ENCODE results near the gene ANO9. TPM values are rescaled to one million over a fixed set of nuclear protein-coding genes. Genes with fewer than 3 reads are reported as not detected.
"Not testable (repeated sequence)": the region's sequence is repeated elsewhere in the genome, so short reads cannot be mapped to it uniquely, and the experiment has no call there.

Gene ANO9
- total RNA-seq, 4 donors from 2014 or later: 0.79 to 3.6 (median 3.1) TPM

DNA sequence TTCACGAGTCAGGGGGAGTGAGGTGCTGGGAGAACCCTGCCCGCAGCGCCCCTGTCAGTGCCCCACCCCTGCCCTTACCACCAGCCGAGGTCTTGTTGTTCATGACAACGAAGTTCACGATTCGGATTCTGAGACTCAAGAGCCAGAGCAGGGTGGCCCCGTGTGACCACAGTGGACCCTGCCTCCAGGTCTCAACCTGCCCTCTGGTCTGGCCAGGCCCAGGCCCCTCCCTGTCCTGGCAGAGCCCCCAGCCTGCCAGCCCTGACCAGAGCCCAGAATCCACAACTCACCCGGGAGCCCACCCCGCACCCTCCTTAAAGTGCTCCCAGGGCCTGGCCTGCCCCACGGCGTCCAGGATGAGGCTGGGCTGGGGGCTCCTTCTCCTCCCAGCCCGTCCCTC, 9.9 kb downstream of the ANO9 start:
- ATAC-seq (ENCODE audit: low FRiP score) (no peak), DNase-seq (ENCODE audit: low spot score) (no peak)
- TF ChIP-seq CTCF (IDR thresholded peaks at IDR 0.05): no peak

DNA sequence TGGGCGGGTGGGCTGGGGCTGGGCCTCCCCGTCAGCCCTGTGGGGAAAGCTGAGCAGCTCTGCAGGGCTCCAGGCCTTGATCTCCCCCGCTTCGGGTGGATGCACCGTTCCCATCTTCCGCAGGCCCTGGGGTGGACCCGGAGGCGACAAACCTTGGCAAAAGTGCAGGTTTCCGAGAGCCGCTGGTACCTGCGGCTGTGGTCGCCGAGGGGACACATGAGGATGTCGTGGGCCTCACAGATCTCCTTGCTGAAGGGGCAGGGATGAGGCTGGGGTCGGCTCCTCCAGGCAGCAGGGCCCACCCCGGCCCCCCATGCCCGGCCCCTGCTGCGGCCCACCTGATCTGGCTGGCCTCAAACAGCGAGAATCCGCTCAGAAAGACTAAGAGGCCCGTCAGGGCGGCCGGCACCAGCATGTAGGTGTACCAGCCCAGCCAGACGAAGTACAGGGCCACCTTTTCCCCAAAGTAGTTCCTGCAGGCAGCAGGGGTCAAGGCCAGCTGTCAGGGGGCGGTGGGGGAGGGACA, 11.8 kb downstream of the ANO9 start:
- no peak for DNase-seq (ENCODE audit: low spot score)
- no peak for TF ChIP-seq CTCF (IDR thresholded peaks at IDR 0.05)
- no peak for ATAC-seq (ENCODE audit: low FRiP score)

DNA sequence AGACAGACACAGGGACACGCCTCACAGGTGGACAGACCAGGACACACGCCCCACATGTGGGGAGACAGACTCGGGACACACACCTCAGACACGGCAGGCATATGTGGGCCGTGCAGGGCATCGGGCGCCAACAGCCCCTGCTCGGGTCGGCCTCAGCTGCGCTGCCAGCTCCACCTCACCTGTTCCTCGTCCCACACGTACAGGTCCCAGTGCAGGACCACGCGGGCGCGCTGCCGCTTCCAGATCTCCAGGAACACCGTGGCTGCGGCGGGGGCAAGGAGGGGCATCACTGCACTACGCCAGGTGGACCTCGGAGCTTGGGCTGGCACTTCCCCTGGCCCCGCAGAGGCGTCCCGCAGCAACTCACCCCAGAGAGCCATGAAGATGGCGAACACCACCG, 12.4 kb downstream of the ANO9 start:
- ATAC-seq (ENCODE audit: low FRiP score) (no peak), DNase-seq (ENCODE audit: low spot score) (no peak)
- TF ChIP-seq CTCF (IDR thresholded peaks at IDR 0.05): no peak

DNA sequence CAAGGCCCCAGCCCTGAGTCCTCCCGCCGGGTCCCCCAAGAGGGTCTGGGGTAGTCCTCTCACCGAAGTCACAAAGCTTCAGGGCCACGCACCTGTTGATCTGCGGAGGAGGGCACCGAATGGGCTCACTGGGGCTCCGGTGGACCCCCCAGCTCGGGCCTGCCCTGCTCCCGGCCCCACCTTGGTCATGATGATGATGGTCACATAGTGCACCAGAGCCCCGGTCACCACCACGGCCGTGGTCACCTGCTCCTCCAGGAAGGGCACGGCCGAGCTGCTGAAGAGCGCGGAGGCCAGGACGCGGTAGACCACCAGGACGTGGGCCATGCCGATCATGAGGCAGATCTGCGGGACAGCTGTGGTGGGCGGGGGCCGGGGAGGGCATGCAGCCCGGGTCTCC, 13.5 kb downstream of the ANO9 start:
- TF ChIP-seq CTCF (IDR thresholded peaks at IDR 0.05): no peak
- no peak for ATAC-seq (ENCODE audit: low FRiP score)
- no peak for DNase-seq (ENCODE audit: low spot score)

GRCh38 chr11:426851-427250, 15.0 kb downstream of the ANO9 start:
- DNase-seq (ENCODE audit: low spot score): no peak
- TF ChIP-seq CTCF (IDR thresholded peaks at IDR 0.05): no peak
- no peak for ATAC-seq (ENCODE audit: low FRiP score)

DNA sequence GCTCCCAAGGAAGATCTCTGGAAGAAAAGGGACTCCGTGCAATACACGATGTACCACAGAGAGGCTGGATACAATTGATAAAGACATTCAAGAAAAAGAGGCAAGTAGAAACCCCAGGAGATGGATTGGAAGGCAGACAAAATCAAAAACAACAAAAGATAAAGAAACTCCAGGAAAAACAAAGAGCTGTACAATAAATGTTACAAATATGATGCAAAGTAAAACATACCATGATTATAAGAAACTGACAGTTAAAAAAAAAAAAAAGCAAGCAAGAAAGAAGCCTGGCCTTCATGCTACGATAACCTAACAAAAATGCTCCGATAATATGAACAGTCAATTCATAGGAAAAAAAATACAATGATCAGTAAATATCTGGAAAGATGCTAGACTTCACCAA, 16.5 kb downstream of the ANO9 start:
- no peak for TF ChIP-seq CTCF (IDR thresholded peaks at IDR 0.05)
- DNase-seq (ENCODE audit: low spot score): no peak
- ATAC-seq (ENCODE audit: low FRiP score): no peak

GRCh38 chr11:424766-425165, 17.0 kb downstream of the ANO9 start:
- ATAC-seq (ENCODE audit: low FRiP score): not testable (repeated sequence)
- DNase-seq (ENCODE audit: low spot score): peak; percentile 9

GRCh38 chr11:424232-424631, 17.6 kb downstream of the ANO9 start:
- DNase-seq (ENCODE audit: low spot score): peak; percentile 13
- ATAC-seq (ENCODE audit: low FRiP score): no peak
- TF ChIP-seq CTCF (IDR thresholded peaks at IDR 0.05): no peak
